GM12878 (cell line): ENCODE measurements around the gene CREG2.

Source experiments
- CREM ChIP-seq: IDR thresholded peaks from 2 replicates; pipeline ENCODE4 v1.6.1; 2014; ENCODE audit warnings: antibody characterized with exemption, low read depth
- CTCF ChIP-seq, 3 experiments: IDR thresholded peaks in 2 of 3; conservative IDR thresholded peaks in 1 of 3; 2 replicates each; pipeline ENCODE4 v1.5.1; 2011; ENCODE audit warnings: low read depth in 3 of 3, low read length in 3 of 3, mild to moderate bottlenecking in 3 of 3, control low read depth in 2 of 3, moderate library complexity in 2 of 3, inconsistent platforms in 1 of 3, mixed read lengths in 1 of 3; ENCODE audit not compliant: control insufficient read depth in 2 of 3, insufficient read depth in 1 of 3; ENCODE audit errors: extremely low read depth in 1 of 3
- EZH2 ChIP-seq: IDR thresholded peaks from 2 replicates; pipeline ENCODE4 v1.6.1; 2012; ENCODE audit warnings: low read depth, mild to moderate bottlenecking, control low read depth, inconsistent platforms, low read length, borderline replicate concordance; ENCODE audit not compliant: control insufficient read depth
- KAT2A ChIP-seq: conservative IDR thresholded peaks from 2 replicates; pipeline ENCODE4 v1.6.1; 2011; ENCODE audit warnings: low read depth, low read length; ENCODE audit not compliant: control insufficient read depth
- PBX3 ChIP-seq: IDR thresholded peaks from 2 replicates; pipeline ENCODE4 v1.6.1; 2011; ENCODE audit warnings: mild to moderate bottlenecking, low read depth, low read length, moderate library complexity; ENCODE audit not compliant: insufficient replicate concordance
- PKNOX1 ChIP-seq: fragments of 450-650 bp; IDR thresholded peaks from 2 replicates; pipeline ENCODE4 v1.6.1; 2016; ENCODE audit warnings: mild to moderate bottlenecking
- POLR2A ChIP-seq: IDR thresholded peaks from 2 replicates; pipeline ENCODE4 v1.6.1; 2011; ENCODE audit warnings: low read depth, mild to moderate bottlenecking, low read length
- POLR2AphosphoS5 ChIP-seq: IDR thresholded peaks from 2 replicates; pipeline ENCODE4 v1.6.1; 2011; ENCODE audit warnings: mild to moderate bottlenecking, low read length, inconsistent platforms
- REST ChIP-seq: IDR thresholded peaks from 2 replicates; pipeline ENCODE4 v1.6.1; 2012; ENCODE audit warnings: mild to moderate bottlenecking, low read depth, low read length
- SMC3 ChIP-seq: IDR thresholded peaks from 2 replicates; pipeline ENCODE4 v1.6.1; 2011; ENCODE audit warnings: low read length, improper control_type of control experiment, borderline replicate concordance
- SP1 ChIP-seq: IDR thresholded peaks from one replicate; pipeline ENCODE4 v1.6.1; 2011; ENCODE audit warnings: low read depth, low read length
- ZNF274 ChIP-seq: IDR thresholded peaks from one replicate; pipeline ENCODE4 v1.8.0; 2011; ENCODE audit not compliant: insufficient read length, insufficient read depth

GRCh38 chr2:101329026-101329425, 58.3 kb downstream of the CREG2 start:
- no peak for TF ChIP-seq PKNOX1
- no peak for TF ChIP-seq POLR2AphosphoS5
- no peak for TF ChIP-seq CTCF (IDR thresholded peaks at IDR 0.05 in 2 of 3, conservative IDR thresholded peaks at IDR 0.05 in 1 of 3; ENCODE audit: control insufficient read depth in 2 of 3, extremely low read depth in 1 of 3, insufficient read depth in 1 of 3, low read depth in 3 of 3, low read length in 3 of 3)
- TF ChIP-seq EZH2 = no peak
- no peak for TF ChIP-seq PBX3
- TF ChIP-seq POLR2A = no peak
- TF ChIP-seq REST = no peak
- TF ChIP-seq SP1 = no peak
- no peak for TF ChIP-seq SMC3
- no peak for TF ChIP-seq ZNF274
- TF ChIP-seq KAT2A = no peak
- no peak for TF ChIP-seq CREM
